ENCODE results near the gene C4orf50.

The C4orf50 gene

DNA sequence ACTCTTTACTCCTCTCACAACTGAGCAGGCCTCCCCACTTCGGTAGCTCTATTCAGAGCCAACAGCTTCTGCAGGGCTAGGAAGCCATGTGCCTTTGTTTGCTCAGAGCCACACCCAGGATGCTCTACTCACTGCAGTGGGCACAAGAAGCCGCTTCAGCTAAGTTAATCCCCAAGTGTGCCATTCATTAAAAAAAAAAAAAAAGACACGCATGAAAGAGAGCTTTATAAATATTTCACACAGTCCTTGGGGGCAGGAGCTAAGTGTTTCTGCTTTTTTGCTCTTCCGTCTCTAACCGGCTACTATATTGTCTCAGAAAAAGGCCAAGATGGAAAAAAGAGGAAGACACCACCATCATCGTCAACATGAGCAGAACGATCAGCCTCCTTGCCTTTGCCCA, 133.4 kb downstream of the C4orf50 start:
- peaks cover 18% of the 10 kb centered on the region for H3K27me3 ChIP-seq (ENCODE audit: insufficient read depth, poor library complexity, severe bottlenecking)
- TF ChIP-seq GABPA (IDR thresholded peaks at IDR 0.05; ENCODE audit: low read depth) (no peak), SPI1 (IDR thresholded peaks at IDR 0.05; ENCODE audit: borderline replicate concordance, low read depth) (peak; percentile 13; the same call in 1 of the 2 replicates)

DNA sequence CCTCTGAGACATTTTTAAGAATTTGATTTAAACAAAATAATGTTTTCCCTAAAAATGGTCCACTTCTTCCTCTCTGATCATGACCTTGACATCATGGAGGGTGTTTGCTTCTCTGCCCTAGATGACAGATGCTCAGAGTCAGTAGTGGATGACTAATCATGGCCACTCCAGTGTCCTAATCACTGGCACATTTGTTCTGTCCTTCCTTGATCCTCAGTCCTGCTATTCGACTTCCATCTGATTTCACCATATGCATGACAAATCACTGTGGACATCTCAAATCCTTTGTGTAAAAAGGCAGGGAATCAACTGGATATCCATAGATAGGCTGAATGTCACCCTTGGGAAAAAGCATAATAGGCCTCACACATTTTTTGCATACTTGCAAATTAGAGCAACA, 134.3 kb downstream of the C4orf50 start:
- no peak overlapping the region for H3K4me3 ChIP-seq (replicated peaks; ENCODE audit: insufficient read depth, low read length)
- H3K27me3 ChIP-seq (ENCODE audit: insufficient read depth, poor library complexity, severe bottlenecking), result peaks cover 14% of the 10 kb centered on the region
- DNase-seq (ENCODE audit: low read depth in 1 of 2, low spot score in 1 of 2), result no peak
- no peak overlapping the region for H3K27ac ChIP-seq (replicated peaks)
- TF ChIP-seq, protein P1, sequence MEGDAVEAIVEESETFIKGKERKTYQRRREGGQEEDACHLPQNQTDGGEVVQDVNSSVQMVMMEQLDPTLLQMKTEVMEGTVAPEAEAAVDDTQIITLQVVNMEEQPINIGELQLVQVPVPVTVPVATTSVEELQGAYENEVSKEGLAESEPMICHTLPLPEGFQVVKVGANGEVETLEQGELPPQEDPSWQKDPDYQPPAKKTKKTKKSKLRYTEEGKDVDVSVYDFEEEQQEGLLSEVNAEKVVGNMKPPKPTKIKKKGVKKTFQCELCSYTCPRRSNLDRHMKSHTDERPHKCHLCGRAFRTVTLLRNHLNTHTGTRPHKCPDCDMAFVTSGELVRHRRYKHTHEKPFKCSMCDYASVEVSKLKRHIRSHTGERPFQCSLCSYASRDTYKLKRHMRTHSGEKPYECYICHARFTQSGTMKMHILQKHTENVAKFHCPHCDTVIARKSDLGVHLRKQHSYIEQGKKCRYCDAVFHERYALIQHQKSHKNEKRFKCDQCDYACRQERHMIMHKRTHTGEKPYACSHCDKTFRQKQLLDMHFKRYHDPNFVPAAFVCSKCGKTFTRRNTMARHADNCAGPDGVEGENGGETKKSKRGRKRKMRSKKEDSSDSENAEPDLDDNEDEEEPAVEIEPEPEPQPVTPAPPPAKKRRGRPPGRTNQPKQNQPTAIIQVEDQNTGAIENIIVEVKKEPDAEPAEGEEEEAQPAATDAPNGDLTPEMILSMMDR (IDR thresholded peaks at IDR 0.05; ENCODE audit: insufficient read depth, low read length), result no peak
- TF ChIP-seq SPI1 (IDR thresholded peaks at IDR 0.05; ENCODE audit: borderline replicate concordance, low read depth) (no peak), GABPA (IDR thresholded peaks at IDR 0.05; ENCODE audit: low read depth) (no peak), REST (IDR thresholded peaks at IDR 0.05; ENCODE audit: insufficient replicate concordance, low read depth) (no peak), POLR2AphosphoS5 (IDR thresholded peaks at IDR 0.05; ENCODE audit: low read depth) (no peak)

More for the DNA sequence above, 133.4 kb downstream of the C4orf50 start:
- no peak for DNase-seq (ENCODE audit: low read depth in 1 of 2, low spot score in 1 of 2)
- H3K4me3 ChIP-seq (replicated peaks; ENCODE audit: insufficient read depth, low read length), result no peak overlapping the region
- H3K27ac ChIP-seq (replicated peaks), result no peak overlapping the region

DNA sequence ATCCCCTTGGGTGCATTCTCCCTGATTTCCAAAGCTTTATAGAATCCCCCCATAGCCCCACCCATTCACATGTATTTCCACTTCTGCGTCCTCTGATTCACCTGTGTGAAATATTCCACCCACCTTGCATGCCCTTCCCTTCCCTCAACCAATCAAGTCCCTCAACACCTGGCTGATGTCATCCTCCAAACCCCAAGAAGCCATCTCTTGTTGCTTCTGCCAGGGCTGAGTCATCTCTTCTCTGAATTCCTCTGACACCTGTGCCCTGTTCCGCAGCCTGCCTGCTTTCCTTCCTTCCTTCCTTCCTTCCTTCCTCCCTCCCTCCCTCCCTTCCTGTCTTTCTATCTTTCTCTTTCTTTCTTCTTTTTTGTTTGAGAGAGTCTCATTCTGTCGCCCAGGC, 135.3 kb downstream of the C4orf50 start:
- H3K27ac ChIP-seq (replicated peaks), result no peak overlapping the region
- no peak overlapping the region for H3K4me3 ChIP-seq (replicated peaks; ENCODE audit: insufficient read depth, low read length)
- TF ChIP-seq REST (IDR thresholded peaks at IDR 0.05; ENCODE audit: insufficient replicate concordance, low read depth) (no peak), SPI1 (IDR thresholded peaks at IDR 0.05; ENCODE audit: borderline replicate concordance, low read depth) (no peak), POLR2AphosphoS5 (IDR thresholded peaks at IDR 0.05; ENCODE audit: low read depth) (no peak), GABPA (IDR thresholded peaks at IDR 0.05; ENCODE audit: low read depth) (no peak)
- TF ChIP-seq, protein P1 (IDR thresholded peaks at IDR 0.05; ENCODE audit: insufficient read depth, low read length), result no peak
- peaks cover 10% of the 10 kb centered on the region for H3K27me3 ChIP-seq (ENCODE audit: insufficient read depth, poor library complexity, severe bottlenecking)
- no peak for DNase-seq (ENCODE audit: low read depth in 1 of 2, low spot score in 1 of 2)

DNA sequence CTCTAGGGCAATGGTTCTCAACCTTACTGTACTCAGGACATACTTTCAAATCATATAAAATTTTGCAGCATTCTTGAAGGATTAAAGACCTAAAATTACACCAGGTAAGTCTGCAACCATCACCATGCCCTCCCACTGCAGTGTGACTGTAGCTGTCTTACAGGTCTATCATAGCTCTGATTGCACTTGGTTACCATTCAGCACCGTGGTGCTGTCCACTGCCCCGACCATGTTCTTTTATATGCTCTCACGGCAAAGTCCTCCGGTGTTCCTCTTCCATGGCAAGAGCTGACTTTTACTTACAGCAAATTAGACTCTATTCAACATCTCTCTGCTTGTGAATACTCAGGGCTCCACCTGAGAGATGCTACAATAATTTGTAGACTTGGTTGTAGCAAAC, 136.9 kb downstream of the C4orf50 start:
- DNase-seq (ENCODE audit: low read depth in 1 of 2, low spot score in 1 of 2), result no peak
- H3K27me3 ChIP-seq (ENCODE audit: insufficient read depth, poor library complexity, severe bottlenecking), result no peaks in the 10 kb centered on the region
- H3K27ac ChIP-seq (replicated peaks), result no peak overlapping the region
- peak; percentile 86 for TF ChIP-seq REST (IDR thresholded peaks at IDR 0.05; ENCODE audit: insufficient replicate concordance, low read depth)
- TF ChIP-seq, protein P1 (IDR thresholded peaks at IDR 0.05; ENCODE audit: insufficient read depth, low read length), result no peak
- no peak overlapping the region for H3K4me3 ChIP-seq (replicated peaks; ENCODE audit: insufficient read depth, low read length)
